GM12892 (cell line): Measurements from ENCODE around the gene GGTLC2.
"Not testable (repeated sequence)": the region's sequence is repeated elsewhere in the genome, so short reads cannot be mapped to it uniquely, and the experiment has no call there.

Source experiments
- POLR2A ChIP-seq: IDR thresholded peaks from 2 replicates; pipeline ENCODE4 v1.6.1; 2011; ENCODE audit warnings: low read depth, low read length, control low read depth
- POLR2AphosphoS5 ChIP-seq: IDR thresholded peaks from 2 replicates; pipeline ENCODE4 v1.6.1; 2011; ENCODE audit warnings: low read depth, low read length, control low read depth

DNA sequence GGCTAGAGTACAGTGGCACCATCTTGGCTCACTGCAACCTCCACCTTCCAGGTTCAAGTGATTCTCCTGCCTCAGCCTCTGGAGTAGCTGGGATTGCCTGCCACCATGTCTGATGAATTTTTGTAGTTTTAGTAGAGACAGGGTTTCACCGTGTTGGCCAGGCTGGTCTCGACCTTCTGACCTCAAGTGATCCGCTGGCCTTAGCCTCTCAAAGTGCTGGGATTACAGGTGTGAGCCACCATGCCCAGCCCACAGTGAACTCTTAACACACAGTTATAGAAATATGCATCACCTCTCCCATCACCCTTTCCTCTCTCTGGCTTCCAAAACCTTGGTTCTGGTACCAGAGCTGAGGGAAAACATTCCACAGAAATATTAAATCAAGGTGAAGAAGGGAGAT, 36.4 kb upstream of the GGTLC2 start:
- not testable (repeated sequence) for TF ChIP-seq POLR2A, POLR2AphosphoS5
